SKM-1 treated with dmso at 0.1 percent for 144 hours (cell line): ENCODE measurements around the gene COPB2.

Experiments used
- DNase-seq: peaks from one replicate; lab custom pipeline; 2025; ENCODE audit not compliant: unreplicated experiment; lab: John Stamatoyannopoulos, UW

Gene COPB2

DNA sequence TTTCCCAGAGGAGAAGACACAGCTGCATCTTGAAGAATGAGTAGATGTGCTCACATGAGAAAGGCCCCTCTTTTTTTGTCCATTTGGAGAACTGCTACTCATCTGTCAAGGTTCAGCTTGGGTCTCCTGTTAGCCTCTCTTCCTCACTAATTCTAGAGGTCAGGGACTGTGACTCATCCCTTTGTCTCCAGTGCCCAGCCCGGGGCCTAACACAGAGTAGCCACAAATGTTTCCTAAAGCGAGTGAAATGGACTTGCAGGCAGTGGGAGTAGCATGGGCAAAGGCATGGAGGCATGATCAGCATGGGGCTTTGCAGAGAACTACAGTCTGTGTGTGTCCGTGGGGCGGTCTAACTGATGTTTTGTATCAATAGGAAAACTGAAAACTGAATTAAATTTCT lies 79.6 kb downstream of the COPB2 start:
- no peak for DNase-seq

DNA sequence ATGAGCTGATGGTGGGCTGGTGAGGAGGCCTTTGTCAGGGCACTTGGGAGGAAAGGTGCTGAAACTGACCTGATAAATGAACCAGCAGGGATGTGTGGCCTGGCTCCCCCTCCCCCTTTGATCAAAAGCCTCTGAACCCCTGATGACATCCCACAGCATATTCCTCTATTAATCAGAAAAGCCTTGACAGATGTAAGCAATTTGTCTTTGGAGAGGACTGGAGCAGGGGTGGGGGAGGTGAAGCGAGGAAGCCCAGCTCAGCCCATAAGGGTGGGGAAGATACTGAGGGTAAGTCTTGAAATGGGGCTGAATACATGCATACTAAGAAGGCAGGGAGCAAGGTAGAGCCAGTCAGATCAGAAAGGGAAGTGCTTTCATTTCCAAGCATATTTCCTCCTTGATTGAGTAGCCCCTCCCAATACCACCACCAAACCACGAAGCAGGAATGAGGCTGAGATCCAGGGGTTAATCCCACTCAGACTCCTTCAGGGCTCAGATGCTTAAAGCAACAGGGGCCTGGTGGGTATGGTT lies 80.3 kb downstream of the COPB2 start:
- DNase-seq, result no peak

DNA sequence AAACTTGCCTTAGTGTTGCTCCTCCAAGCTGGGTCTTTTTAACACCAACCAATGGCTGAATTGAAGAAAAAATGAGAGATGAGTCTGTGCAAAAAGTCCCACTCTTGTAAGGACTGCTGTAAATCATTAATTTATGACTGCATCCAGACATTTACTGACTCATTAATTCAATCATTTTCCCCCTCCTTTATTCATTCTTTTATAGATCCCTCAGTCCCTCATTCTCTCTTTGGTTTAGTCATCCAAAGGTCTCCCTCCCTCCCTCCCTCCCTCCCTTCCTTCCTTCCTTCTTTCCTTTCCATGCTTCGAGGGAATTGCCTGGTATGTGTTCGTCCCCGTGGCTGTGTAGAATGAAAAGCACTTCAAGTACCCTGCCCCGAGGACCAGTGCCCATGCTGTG lies 80.9 kb downstream of the COPB2 start:
- DNase-seq, result no peak

DNA sequence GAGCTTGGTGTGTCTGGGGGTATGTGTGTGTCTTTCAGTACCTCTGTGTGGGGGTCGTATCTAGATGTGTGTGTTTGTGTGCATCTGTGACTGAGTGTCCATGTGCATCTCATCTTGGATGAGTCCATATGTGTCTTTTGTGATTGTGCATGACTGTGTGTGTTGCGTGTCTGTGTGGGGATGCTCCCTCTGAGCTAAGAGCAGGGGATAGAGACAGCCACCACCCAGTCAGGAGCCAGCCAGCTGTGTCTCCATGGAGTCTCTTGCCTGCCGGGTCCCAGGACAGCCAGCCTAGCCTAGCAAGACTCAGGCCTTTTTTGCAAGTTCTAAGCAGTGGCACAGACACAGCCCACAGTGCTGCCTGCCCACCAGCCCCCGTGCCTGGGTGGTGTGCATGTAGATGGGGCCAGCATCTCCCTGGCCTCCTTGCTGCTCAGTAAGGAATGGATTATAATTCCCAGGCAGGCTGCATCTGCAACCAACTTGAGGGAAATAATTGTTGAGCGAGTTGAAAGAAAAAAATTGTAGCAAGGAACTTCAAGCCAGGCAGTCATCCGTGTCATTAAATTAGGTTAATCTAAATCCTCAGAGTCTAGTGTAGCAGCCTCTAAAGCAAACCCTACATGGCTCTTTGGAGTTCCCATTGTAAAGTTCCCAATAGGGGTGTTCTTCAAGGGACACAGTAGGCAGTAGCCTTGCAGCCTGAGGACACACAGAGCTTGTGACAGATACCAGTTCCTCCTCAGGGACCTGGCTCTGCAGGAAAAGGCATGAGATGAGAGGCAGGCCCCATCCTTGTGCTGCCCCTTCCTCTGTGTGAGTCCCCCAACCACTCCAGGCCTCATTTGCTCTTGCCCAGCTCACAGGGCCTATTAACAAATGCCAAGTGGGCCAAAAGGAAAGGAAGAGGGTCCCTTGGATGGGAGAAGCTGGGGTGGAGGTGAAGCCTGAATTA lies 81.6 kb downstream of the COPB2 start:
- DNase-seq, result no peak
